ENCODE results near the gene DUSP16. TPM values are rescaled to one million over a fixed set of nuclear protein-coding genes. Genes with fewer than 3 reads are reported as not detected.

DUSP16 gene
- total RNA-seq, 1 donor from 2014 or later, result 16.4 TPM

- no peak for DNase-seq
- H3K4me1 ChIP-seq, result peaks cover 29% of the 10 kb centered on the region
- TF ChIP-seq CTCF (IDR thresholded peaks at IDR 0.05; ENCODE audit: borderline replicate concordance), result no peak
- H3K27ac ChIP-seq (replicated peaks), result no peak overlapping the region
- H3K9me3 ChIP-seq (replicated peaks), result no peaks in the 10 kb centered on the region
- no peak overlapping the region for H3K4me3 ChIP-seq
- H3K36me3 ChIP-seq, result no peaks in the 10 kb centered on the region
- intact Hi-C loops (cut with micrococcal nuclease), result no loop called here
- H3K27me3 ChIP-seq (ENCODE audit: low read depth), result no peaks in the 10 kb centered on the region
Measured at GRCh38 chr12:12495536-12495935, 67.1 kb downstream of the DUSP16 start.

GRCh38 chr12:12492547-12492946, 70.1 kb downstream of the DUSP16 start:
- Histone ChIP-seq H3K36me3 (peaks cover 8% of the 10 kb centered on the region), H3K4me1 (peaks cover 24% of the 10 kb centered on the region), H3K4me3 (no peak overlapping the region), H3K27me3 (ENCODE audit: low read depth) (no peaks in the 10 kb centered on the region), H3K9me3 (replicated peaks) (no peaks in the 10 kb centered on the region), H3K27ac (replicated peaks) (no peak overlapping the region)
- intact Hi-C loops (cut with micrococcal nuclease), result no loop called here
- no peak for TF ChIP-seq CTCF (IDR thresholded peaks at IDR 0.05; ENCODE audit: borderline replicate concordance)
- DNase-seq, result no peak

GRCh38 chr12:12491606-12492005, 71.1 kb downstream of the DUSP16 start:
- DNase-seq, result no peak
- H3K4me1 ChIP-seq, result peaks cover 24% of the 10 kb centered on the region
- intact Hi-C loops (cut with micrococcal nuclease), result no loop called here
- H3K36me3 ChIP-seq, result peaks cover 13% of the 10 kb centered on the region
- no peaks in the 10 kb centered on the region for H3K9me3 ChIP-seq (replicated peaks)
- H3K4me3 ChIP-seq, result no peak overlapping the region
- H3K27me3 ChIP-seq (ENCODE audit: low read depth), result no peaks in the 10 kb centered on the region
- H3K27ac ChIP-seq (replicated peaks), result no peak overlapping the region
- no peak for TF ChIP-seq CTCF (IDR thresholded peaks at IDR 0.05; ENCODE audit: borderline replicate concordance)

GRCh38 chr12:12488823-12489550, 73.7 kb downstream of the DUSP16 start:
- DNase-seq, result no peak
- Histone ChIP-seq H3K9me3 (replicated peaks) (no peaks in the 10 kb centered on the region), H3K4me1 (peaks cover 19% of the 10 kb centered on the region), H3K36me3 (peaks cover 34% of the 10 kb centered on the region), H3K4me3 (no peak overlapping the region), H3K27ac (replicated peaks) (no peak overlapping the region), H3K27me3 (ENCODE audit: low read depth) (no peaks in the 10 kb centered on the region)
- no peak for TF ChIP-seq CTCF (IDR thresholded peaks at IDR 0.05; ENCODE audit: borderline replicate concordance)
- intact Hi-C loops (cut with micrococcal nuclease), result no loop called here

GRCh38 chr12:12488296-12488695, 74.4 kb downstream of the DUSP16 start:
- Histone ChIP-seq H3K36me3 (peaks cover 34% of the 10 kb centered on the region), H3K9me3 (replicated peaks) (no peaks in the 10 kb centered on the region), H3K4me3 (no peak overlapping the region), H3K27ac (replicated peaks) (no peak overlapping the region), H3K27me3 (ENCODE audit: low read depth) (no peaks in the 10 kb centered on the region), H3K4me1 (peaks cover 15% of the 10 kb centered on the region)
- no peak for TF ChIP-seq CTCF (IDR thresholded peaks at IDR 0.05; ENCODE audit: borderline replicate concordance)
- intact Hi-C loops (cut with micrococcal nuclease), result no loop called here
- no peak for DNase-seq

Data from left ventricle myocardium inferior (tissue), 1 donor.